K562 (cell line): ENCODE data around the gene ADGRB3. TPM values are rescaled to one million over a fixed set of nuclear protein-coding genes. Genes with fewer than 3 reads are reported as not detected.
A peak's percentile ranks its signal among the peaks of the same experiment; 100 is the strongest.

Source experiments
- ATAC-seq: fragments of 200-7000 bp; cut with Tn5 transposase; 3 replicates; pipeline ENCODE4 v1.9.1; 2020; ENCODE audit warnings: moderate library complexity
- BruUV-seq: library from RNA; stranded (reverse); fragments of 400-500 nt; replicated peaks from 2 replicates; lab custom pipeline; 2021; lab: Mats Ljungman, UMichigan
- CTCF ChIA-PET: fragments of 300-600 bp; formaldehyde crosslinking; extraction: SDS; loops from one replicate; lab custom pipeline; 2021; ENCODE audit warnings: low intra/inter-chr PET ratio; lab: Yijun Ruan, JAX
- POLR2A ChIA-PET: fragments of 300-600, 350-650 bp; sonication (Branson Sonifier 250); formaldehyde crosslinking; extraction: SDS; loops from one replicate; lab custom pipeline; 2021; ENCODE audit warnings: antibody characterized with exemption, inconsistent platforms; lab: Yijun Ruan, JAX
- DNase-seq, 4 experiments: peaks; one replicate each; pipeline versions ENCODE4 v3.0.0 to v3.0.0-alpha.2; 2011 to 2018; ENCODE audit warnings: low spot score in 3 of 4, mixed read lengths in 3 of 4; ENCODE audit errors: extremely low read depth in 1 of 4
- FAIRE-seq: peaks from 2 replicates; lab custom pipeline; 2011; peaks lifted over from hg19 to GRCh38; lab: Jason Lieb, UNC
- H2AFZ ChIP-seq: 2 replicates; pipeline ENCODE4 v1.6.0; 2011; ENCODE audit warnings: low read depth, low read length, control low read depth, inconsistent platforms
- H3K27ac ChIP-seq: fragments of 200-600 bp; 3 replicates; pipeline ENCODE4 v1.8.0; 2011; ENCODE audit warnings: low read depth, mild to moderate bottlenecking, control low read depth, inconsistent platforms, low read length, moderate library complexity, mixed read lengths; ENCODE audit errors: extremely low read depth
- H3K27me3 ChIP-seq, 2 experiments: fragments of 300-600 bp in 1 of 2; 2 replicates in 1 of 2; 3 replicates in 1 of 2; pipeline versions ENCODE4 v1.6.0 to v1.8.0; 2011; ENCODE audit warnings: inconsistent platforms in 2 of 2, low read length in 2 of 2, mild to moderate bottlenecking in 1 of 2, mixed read lengths in 1 of 2, moderate library complexity in 1 of 2; ENCODE audit not compliant: control insufficient read depth in 2 of 2, insufficient read depth in 2 of 2
- H3K36me3 ChIP-seq: fragments of 300-600 bp; 3 replicates; pipeline ENCODE4 v1.8.0; 2011; ENCODE audit warnings: mild to moderate bottlenecking, low read length, inconsistent platforms; ENCODE audit not compliant: control insufficient read depth, insufficient read depth
- H3K4me1 ChIP-seq, 2 experiments: fragments of 200-600 bp in 1 of 2; replicated peaks in 1 of 2; 2 replicates in 1 of 2; 3 replicates in 1 of 2; pipeline versions ENCODE4 v1.5.1 to v1.8.0; 2011; ENCODE audit warnings: inconsistent platforms in 2 of 2, low read length in 2 of 2, mild to moderate bottlenecking in 1 of 2, mixed read lengths in 1 of 2, moderate library complexity in 1 of 2; ENCODE audit not compliant: control insufficient read depth in 2 of 2, insufficient read depth in 2 of 2
- H3K4me2 ChIP-seq: 2 replicates; pipeline ENCODE4 v1.6.1; 2011; ENCODE audit warnings: low read length, control low read depth, inconsistent platforms, mixed read lengths; ENCODE audit not compliant: insufficient read depth
- H3K4me3 ChIP-seq: fragments of 200-600 bp; sonication (generic), shearing (Covaris generic); 2 replicates; pipeline ENCODE4 v1.5.1; 2016; ENCODE audit warnings: control low read depth, inconsistent platforms
- H3K79me2 ChIP-seq: fragments of 200-600 bp; 3 replicates; pipeline ENCODE4 v1.8.0; 2011; ENCODE audit warnings: low read length, inconsistent platforms; ENCODE audit not compliant: control insufficient read depth, insufficient read depth
- H3K9ac ChIP-seq, 2 experiments: 2 replicates each; pipeline versions ENCODE4 v1.6.0 to v1.6.1; 2011; ENCODE audit warnings: low read depth in 2 of 2, low read length in 2 of 2, control low read depth in 1 of 2, inconsistent platforms in 1 of 2, mild to moderate bottlenecking in 1 of 2, mixed read lengths in 1 of 2; ENCODE audit not compliant: insufficient read depth in 1 of 2
- H3K9me1 ChIP-seq: one replicate; pipeline ENCODE4 v1.6.0; 2011; ENCODE audit warnings: inconsistent platforms, mild to moderate bottlenecking, low read length, moderate library complexity; ENCODE audit not compliant: control insufficient read depth, insufficient read depth
- H3K9me3 ChIP-seq: replicated peaks from 2 replicates; pipeline ENCODE4 v1.5.1; 2011; ENCODE audit warnings: low read depth, low read length, inconsistent platforms; ENCODE audit not compliant: control insufficient read depth, insufficient read depth
- H4K20me1 ChIP-seq: replicated peaks from 2 replicates; pipeline ENCODE4 v1.6.1; 2011; ENCODE audit warnings: low read length, inconsistent platforms, mixed read lengths; ENCODE audit not compliant: control insufficient read depth, insufficient read depth
- DDX20 ChIP-seq: fragments of 450-650 bp; IDR thresholded peaks from 2 replicates; pipeline ENCODE4 v1.6.1; 2016; ENCODE audit warnings: missing genetic modification characterization, low read depth, mild to moderate bottlenecking, missing compliant biosample characterization, moderate library complexity
- GABPA ChIP-seq: fragments of 200-800 bp; sonication (Bioruptor generic); conservative IDR thresholded peaks from 2 replicates; pipeline ENCODE4 v1.6.1; 2016; ENCODE audit warnings: low read depth, missing genetic modification characterization, missing compliant biosample characterization
- HMG20B ChIP-seq: fragments of 250-450 bp; sonication (Bioruptor Pico); IDR thresholded peaks from 2 replicates; pipeline ENCODE4 v1.5.0; 2021; ENCODE audit warnings: mild to moderate bottlenecking
- TRIM28 ChIP-seq: fragments of 450-650 bp; IDR thresholded peaks from 2 replicates; pipeline ENCODE4 v1.6.1; 2017
- WGBS: fragments of 100-300 bp; shearing (Covaris generic); methylation state at CpG from one replicate; pipeline ENCODE4 v1.1.6; 2016; ENCODE audit warnings: low coverage, mixed read lengths; ENCODE audit not compliant: insufficient coverage; ENCODE audit errors: missing lambda C conversion rate; 5-methylcytosine and 5-hydroxymethylcytosine counted together
- in situ Hi-C: fragments of 300-500 bp; cut with MboI; formaldehyde crosslinking; loops from 4 replicates; pipeline ENCODE4 v1.15.0; 2018; ENCODE audit warnings: inconsistent platforms, mixed read lengths
- intact Hi-C: fragments of 100-400 bp; cut with micrococcal nuclease; formaldehyde crosslinking; loops from 2 replicates; pipeline ENCODE4 v1.14.2; 2022
- polyA plus RNA-seq, 8 experiments: library from polyadenylated mRNA; depleted of rRNA in 4 of 8; stranded (reverse) in 5 of 8; unstranded in 3 of 8; fragments of >200 nt; fragmentation: Nextera tagmentation in 2 of 8; fragmentation: Illumina TruSeq in 1 of 8; extraction: Ambion mirVana in 2 of 8; extraction: Trizol in 1 of 8; gene quantifications; 2 replicates each; pipeline versions ENCODE4 v1.2.1 to v1.2.3, GENCODE V29; 2011 to 2014; ENCODE audit warnings: inconsistent platforms in 1 of 8, missing spikeins in 1 of 8
- total RNA-seq, 7 experiments: library from RNA; depleted of rRNA in 6 of 7; stranded (reverse); fragments of >200 nt in 6 of 7; fragmentation: Illumina TruSeq in 2 of 7; extraction: Trizol in 2 of 7; gene quantifications; 2 replicates each; pipeline versions ENCODE4 v1.2.1 to v1.2.3, GENCODE V29; 2011 to 2021; ENCODE audit warnings: low replicate concordance in 1 of 7
- TF ChIP-seq, protein P1 (sequence below): IDR thresholded peaks from 2 replicates; pipeline ENCODE4 v1.6.1; 2016; ENCODE audit warnings: missing genetic modification characterization, missing compliant biosample characterization

ADGRB3 gene
- total and polyA plus RNA-seq, 9 of the 15 experiments (the other 6 are each of a cell fraction or from before 2014, with no cell fraction given): 0.90 to 7.8 (median 2.4) TPM

- Histone ChIP-seq H3K9me1 (no peaks in the 10 kb centered on the region), H3K9me3 (peaks cover 3% of the 10 kb centered on the region; the same call in 1 of the 2 replicates), H3K27me3 (no peaks in the 10 kb centered on the region), H3K36me3 (no peaks in the 10 kb centered on the region), H3K4me1 (no peaks in the 10 kb centered on the region), H4K20me1 (no peaks in the 10 kb centered on the region), H3K27ac (no peak overlapping the region), H2AFZ (no peak overlapping the region), H3K4me2 (no peak overlapping the region), H3K4me3 (no peak overlapping the region), H3K9ac (no peak overlapping the region), H3K79me2 (no peaks in the 10 kb centered on the region)
- TF ChIP-seq HMG20B (CRISPR knock-in tag) (no peak), DDX20 (tag) (no peak), TRIM28 (no peak), GABPA (no peak)
- TF ChIP-seq, protein P1, sequence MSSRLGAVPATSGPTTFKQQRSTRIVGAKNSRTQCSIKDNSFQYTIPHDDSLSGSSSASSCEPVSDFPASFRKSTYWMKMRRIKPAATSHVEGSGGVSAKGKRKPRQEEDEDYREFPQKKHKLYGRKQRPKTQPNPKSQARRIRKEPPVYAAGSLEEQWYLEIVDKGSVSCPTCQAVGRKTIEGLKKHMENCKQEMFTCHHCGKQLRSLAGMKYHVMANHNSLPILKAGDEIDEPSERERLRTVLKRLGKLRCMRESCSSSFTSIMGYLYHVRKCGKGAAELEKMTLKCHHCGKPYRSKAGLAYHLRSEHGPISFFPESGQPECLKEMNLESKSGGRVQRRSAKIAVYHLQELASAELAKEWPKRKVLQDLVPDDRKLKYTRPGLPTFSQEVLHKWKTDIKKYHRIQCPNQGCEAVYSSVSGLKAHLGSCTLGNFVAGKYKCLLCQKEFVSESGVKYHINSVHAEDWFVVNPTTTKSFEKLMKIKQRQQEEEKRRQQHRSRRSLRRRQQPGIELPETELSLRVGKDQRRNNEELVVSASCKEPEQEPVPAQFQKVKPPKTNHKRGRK (tag): 0 out of 2 replicates have a peak, but pooled peaks have one; percentile 12
- POLR2A ChIA-PET: no interaction called here
- in situ Hi-C loops: no loop called here
- CTCF ChIA-PET: no interaction called here
- no TSS peak for BruUV-seq
- no peak for FAIRE-seq
- no peak for ATAC-seq
- no peak for DNase-seq
- intact Hi-C loops: loop anchor here (10.0 kb wide), 3 partner anchors 200 to 1230 kb away; no protein-coding TSS in a partner anchor
- 35% methylated on average over 1 of the region's 1 CpG for WGBS
Measured at GRCh38 chr6:68874747-68875146, 239.7 kb downstream of the ADGRB3 start.
